Measurements from ENCODE around the gene RBFOX2.
A peak's percentile ranks its signal among the peaks of the same experiment; 100 is the strongest.

- TF ChIP-seq CTCF (IDR thresholded peaks at IDR 0.05) (0 out of 2 replicates have a peak, but pooled peaks have one; percentile 5), ZFX (IDR thresholded peaks at IDR 0.05; ENCODE audit: borderline replicate concordance) (no peak)
Observed at GRCh38 chr22:35712672-35713071, 316.0 kb downstream of the RBFOX2 start.
